DOHH2 (cell line): ENCODE results near the gene KCNMA1.

ENCODE experiments used
- H3F3A ChIP-seq: fragments of 200-600 bp; sonication (generic), shearing (Covaris generic); 2 replicates; pipeline ENCODE4 v1.6.0; 2016; ENCODE audit warnings: antibody characterized with exemption, mild to moderate bottlenecking; ENCODE audit not compliant: control insufficient read depth, insufficient read depth
- H3K27ac ChIP-seq: fragments of 200-600 bp; sonication (generic); 2 replicates; pipeline ENCODE4 v1.5.1; 2014; ENCODE audit warnings: low read depth, mild to moderate bottlenecking, low read length, moderate library complexity
- H3K27me3 ChIP-seq: fragments of 200-600 bp; sonication (generic); 2 replicates; pipeline ENCODE4 v1.6.1; 2014; ENCODE audit warnings: mild to moderate bottlenecking, low read length, mixed read lengths; ENCODE audit not compliant: control insufficient read depth
- H3K36me3 ChIP-seq: fragments of 200-600 bp; sonication (generic); 2 replicates; pipeline ENCODE4 v1.6.1; 2014; ENCODE audit warnings: mild to moderate bottlenecking, low read length, moderate library complexity, mixed read lengths; ENCODE audit not compliant: control insufficient read depth
- H3K4me1 ChIP-seq: fragments of 200-600 bp; sonication (generic); 2 replicates; pipeline ENCODE4 v1.6.1; 2014; ENCODE audit warnings: mild to moderate bottlenecking, low read length, mixed read lengths; ENCODE audit not compliant: control insufficient read depth
- H3K4me2 ChIP-seq: fragments of 200-600 bp; sonication (generic); 2 replicates; pipeline ENCODE4 v1.6.0; 2014; ENCODE audit warnings: mild to moderate bottlenecking, low read length, moderate library complexity
- H3K4me3 ChIP-seq: fragments of 200-600 bp; sonication (generic); 2 replicates; pipeline ENCODE4 v1.5.1; 2014; ENCODE audit warnings: mild to moderate bottlenecking, low read length, mixed read lengths
- H3K79me2 ChIP-seq: fragments of 200-600 bp; sonication (generic); 2 replicates; pipeline ENCODE4 v1.6.1; 2014; ENCODE audit warnings: mild to moderate bottlenecking, low read length, mixed read lengths; ENCODE audit not compliant: control insufficient read depth
- H3K9me2 ChIP-seq: fragments of 200-600 bp; sonication (generic); replicated peaks from 2 replicates; pipeline ENCODE4 v1.6.1; 2014; ENCODE audit warnings: mild to moderate bottlenecking, low read length, mixed read lengths; ENCODE audit not compliant: control insufficient read depth
- H3K9me3 ChIP-seq: fragments of 200-600 bp; sonication (generic); 2 replicates; pipeline ENCODE4 v1.6.1; 2014; ENCODE audit warnings: antibody characterized with exemption, low read length, mixed read lengths; ENCODE audit not compliant: control insufficient read depth, insufficient read depth
- H4K20me1 ChIP-seq: fragments of 200-600 bp; sonication (generic); 2 replicates; pipeline ENCODE4 v1.6.0; 2014; ENCODE audit warnings: low read depth, mild to moderate bottlenecking, antibody characterized with exemption, low read length, moderate library complexity; ENCODE audit not compliant: control insufficient read depth, insufficient read depth
- EZH2phosphoT487 ChIP-seq: fragments of 200-600 bp; sonication (generic); IDR thresholded peaks from 2 replicates; pipeline ENCODE4 v1.6.1; 2017; ENCODE audit warnings: borderline replicate concordance, mild to moderate bottlenecking, antibody characterized with exemption, low read length, moderate library complexity, mixed read lengths
- TF ChIP-seq, protein P1 (sequence below): fragments of 200-600 bp; sonication (generic); IDR thresholded peaks from one replicate; pipeline ENCODE4 v1.5.1; 2014; ENCODE audit warnings: antibody characterized with exemption, mild to moderate bottlenecking, low read depth, low read length; ENCODE audit not compliant: poor library complexity, severe bottlenecking

Gene KCNMA1

GRCh38 chr10:77296534-77297392, 340.8 kb downstream of the KCNMA1 start:
- H3K4me3 ChIP-seq = no peak overlapping the region
- H3K79me2 ChIP-seq = no peaks in the 10 kb centered on the region
- H3K27me3 ChIP-seq = no peaks in the 10 kb centered on the region
- no peaks in the 10 kb centered on the region for H3F3A ChIP-seq
- no peaks in the 10 kb centered on the region for H4K20me1 ChIP-seq
- H3K4me2 ChIP-seq = no peak overlapping the region
- H3K27ac ChIP-seq = no peak overlapping the region
- no peaks in the 10 kb centered on the region for H3K36me3 ChIP-seq
- no peaks in the 10 kb centered on the region for H3K4me1 ChIP-seq
- TF ChIP-seq, protein P1, sequence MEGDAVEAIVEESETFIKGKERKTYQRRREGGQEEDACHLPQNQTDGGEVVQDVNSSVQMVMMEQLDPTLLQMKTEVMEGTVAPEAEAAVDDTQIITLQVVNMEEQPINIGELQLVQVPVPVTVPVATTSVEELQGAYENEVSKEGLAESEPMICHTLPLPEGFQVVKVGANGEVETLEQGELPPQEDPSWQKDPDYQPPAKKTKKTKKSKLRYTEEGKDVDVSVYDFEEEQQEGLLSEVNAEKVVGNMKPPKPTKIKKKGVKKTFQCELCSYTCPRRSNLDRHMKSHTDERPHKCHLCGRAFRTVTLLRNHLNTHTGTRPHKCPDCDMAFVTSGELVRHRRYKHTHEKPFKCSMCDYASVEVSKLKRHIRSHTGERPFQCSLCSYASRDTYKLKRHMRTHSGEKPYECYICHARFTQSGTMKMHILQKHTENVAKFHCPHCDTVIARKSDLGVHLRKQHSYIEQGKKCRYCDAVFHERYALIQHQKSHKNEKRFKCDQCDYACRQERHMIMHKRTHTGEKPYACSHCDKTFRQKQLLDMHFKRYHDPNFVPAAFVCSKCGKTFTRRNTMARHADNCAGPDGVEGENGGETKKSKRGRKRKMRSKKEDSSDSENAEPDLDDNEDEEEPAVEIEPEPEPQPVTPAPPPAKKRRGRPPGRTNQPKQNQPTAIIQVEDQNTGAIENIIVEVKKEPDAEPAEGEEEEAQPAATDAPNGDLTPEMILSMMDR = no peak
- TF ChIP-seq EZH2phosphoT487 = no peak
- H3K9me2 ChIP-seq = no peaks in the 10 kb centered on the region
- no peaks in the 10 kb centered on the region for H3K9me3 ChIP-seq

- Histone ChIP-seq H3K9me3 (no peaks in the 10 kb centered on the region), H3F3A (no peaks in the 10 kb centered on the region), H3K27ac (no peak overlapping the region), H3K4me1 (no peaks in the 10 kb centered on the region), H3K27me3 (no peaks in the 10 kb centered on the region), H3K4me2 (no peak overlapping the region), H3K4me3 (no peak overlapping the region), H3K9me2 (no peaks in the 10 kb centered on the region), H3K36me3 (no peaks in the 10 kb centered on the region), H4K20me1 (no peaks in the 10 kb centered on the region), H3K79me2 (no peaks in the 10 kb centered on the region)
- no peak for TF ChIP-seq EZH2phosphoT487
- TF ChIP-seq, protein P1 = no peak
These were observed 343.8 kb downstream of the KCNMA1 start for GRCh38 chr10:77293773-77294172.

DNA sequence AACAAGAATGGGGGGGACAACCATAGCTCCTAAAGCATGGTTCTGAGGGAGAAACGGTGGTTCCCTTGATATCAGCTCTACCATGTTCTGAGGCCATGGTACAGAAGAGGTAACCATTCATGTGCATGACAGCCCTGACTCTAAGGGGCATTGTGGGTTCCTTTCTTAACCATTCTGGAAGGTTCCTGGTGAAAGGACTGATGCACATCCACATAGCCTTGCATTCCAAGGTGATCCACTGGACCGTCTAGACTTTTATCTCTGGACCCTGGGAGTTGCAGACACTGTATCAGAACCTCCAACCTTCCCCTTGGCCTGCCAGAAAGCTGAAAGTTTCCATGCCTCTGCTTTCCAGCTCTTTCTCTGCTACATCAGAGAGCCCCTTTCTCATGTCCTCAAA, 344.3 kb downstream of the KCNMA1 start:
- TF ChIP-seq EZH2phosphoT487 = no peak

More for the DNA sequence above, 344.3 kb downstream of the KCNMA1 start:
- H3K4me2 ChIP-seq = no peak overlapping the region
- H3K9me2 ChIP-seq = no peaks in the 10 kb centered on the region
- H3K4me1 ChIP-seq = no peaks in the 10 kb centered on the region
- H3K9me3 ChIP-seq = no peaks in the 10 kb centered on the region
- no peaks in the 10 kb centered on the region for H3K79me2 ChIP-seq
- no peaks in the 10 kb centered on the region for H3K36me3 ChIP-seq
- H3K27me3 ChIP-seq = no peaks in the 10 kb centered on the region
- no peaks in the 10 kb centered on the region for H3F3A ChIP-seq
- no peak overlapping the region for H3K27ac ChIP-seq
- no peaks in the 10 kb centered on the region for H4K20me1 ChIP-seq
- no peak overlapping the region for H3K4me3 ChIP-seq
